Fibroblast of skin of right biceps (primary cell): Measurements from ENCODE around the gene TMEM52.
A peak's percentile ranks its signal among the peaks of the same experiment; 100 is the strongest.

Experiments
- DNase-seq: peaks from one replicate; pipeline ENCODE4 v3.0.0-alpha.2; 2013

The TMEM52 gene

GRCh38 chr1:1926346-1926811 lies 7.3 kb upstream of the TMEM52 start:
- DNase-seq, result no peak

- DNase-seq, result no peak
These were observed 6.6 kb upstream of the TMEM52 start for GRCh38 chr1:1925437-1926345.

DNA sequence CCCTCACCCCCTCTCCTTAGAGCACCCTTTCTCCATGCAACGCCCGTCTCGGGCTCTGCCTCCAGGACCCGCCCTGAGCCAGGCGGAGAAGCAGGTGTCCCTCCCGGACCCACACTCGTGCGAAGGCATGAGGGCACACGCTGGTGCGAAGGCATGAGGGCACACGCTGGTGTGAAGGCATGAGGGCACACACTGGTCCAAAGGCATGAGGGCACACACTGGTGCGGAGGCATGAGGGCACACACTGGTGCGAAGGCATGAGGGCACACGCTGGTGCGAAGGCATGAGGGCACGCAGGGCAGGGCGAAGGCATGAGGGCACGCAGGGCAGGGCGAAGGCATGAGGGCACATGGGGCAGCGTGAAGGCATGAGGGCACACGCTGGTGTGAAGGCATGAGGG lies 5.8 kb upstream of the TMEM52 start:
- DNase-seq, result no peak

DNA sequence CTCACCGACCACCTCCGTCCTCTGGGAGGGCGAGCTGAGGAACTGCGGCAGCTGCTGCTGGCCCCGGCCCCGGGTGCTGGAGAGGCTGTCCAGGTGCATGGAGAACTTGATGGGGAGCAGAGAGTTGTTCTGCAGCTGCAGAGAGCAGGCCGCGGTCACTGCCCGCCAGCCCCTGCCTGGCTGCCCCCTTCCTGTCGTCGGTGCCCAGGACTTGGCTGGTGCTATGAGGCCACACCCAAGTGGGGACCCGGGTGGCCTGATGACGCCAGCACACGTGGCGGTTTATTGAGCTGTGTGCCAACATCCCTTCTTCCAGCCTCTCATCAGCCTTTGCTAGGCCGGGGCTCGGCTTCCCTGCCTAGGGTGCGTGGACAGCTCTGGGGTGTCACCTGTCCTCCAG lies 5.3 kb upstream of the TMEM52 start:
- DNase-seq, result no peak

GRCh38 chr1:1922956-1923833 lies 4.1 kb upstream of the TMEM52 start:
- no peak for DNase-seq

DNA sequence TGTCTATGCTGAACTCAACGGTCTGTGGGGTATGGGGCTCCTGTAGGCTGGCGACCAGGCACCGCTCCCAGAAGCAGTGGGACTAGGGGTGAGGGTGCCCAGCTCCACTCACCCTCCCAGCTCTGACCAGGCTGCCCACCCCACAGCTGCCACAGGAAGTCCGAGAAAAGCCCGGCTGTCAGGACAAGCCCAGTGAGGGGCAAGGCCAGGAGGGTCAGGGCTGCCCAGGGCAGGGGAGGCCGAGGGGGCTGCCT lies 3.5 kb upstream of the TMEM52 start:
- no peak for DNase-seq

DNA sequence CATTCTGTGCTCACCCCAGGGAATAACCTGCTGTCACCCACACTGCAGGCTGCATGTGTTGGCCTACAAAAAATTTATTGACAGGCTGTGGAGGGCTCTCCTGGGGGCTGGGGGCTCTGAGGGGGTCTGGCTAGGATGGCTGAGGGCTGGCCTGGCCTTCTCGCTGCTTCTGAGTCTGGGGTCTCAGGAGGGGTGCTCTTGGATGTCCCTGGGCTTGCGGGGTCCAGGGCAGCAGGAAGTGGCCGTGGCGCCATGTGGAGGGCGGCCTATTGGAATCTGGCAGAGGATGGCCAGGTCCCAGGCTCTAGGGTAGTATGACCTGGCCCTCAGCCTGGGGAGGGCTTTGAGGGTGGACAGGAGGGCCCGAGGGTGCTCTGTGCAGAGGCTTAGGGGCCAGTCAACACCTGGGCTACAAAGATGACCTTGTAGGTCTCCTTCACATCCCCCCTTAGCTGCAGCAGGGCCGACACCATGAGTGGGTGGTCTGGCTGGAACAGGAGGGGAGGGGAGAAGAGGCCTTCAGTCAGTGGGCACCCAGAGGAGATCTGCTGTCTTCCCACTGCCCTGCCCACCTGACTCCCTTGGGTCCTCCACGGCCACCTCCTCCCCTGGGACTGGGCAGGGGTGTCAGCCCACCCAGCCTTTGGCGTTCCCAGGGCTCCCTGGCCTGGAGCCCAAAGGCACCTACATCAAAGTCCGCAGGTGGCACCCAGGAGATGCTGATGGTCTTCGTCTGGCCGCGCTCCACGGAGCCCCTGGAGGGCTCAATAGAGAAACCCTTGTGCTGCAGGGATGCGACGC lies 3.0 kb upstream of the TMEM52 start:
- no peak for DNase-seq

DNA sequence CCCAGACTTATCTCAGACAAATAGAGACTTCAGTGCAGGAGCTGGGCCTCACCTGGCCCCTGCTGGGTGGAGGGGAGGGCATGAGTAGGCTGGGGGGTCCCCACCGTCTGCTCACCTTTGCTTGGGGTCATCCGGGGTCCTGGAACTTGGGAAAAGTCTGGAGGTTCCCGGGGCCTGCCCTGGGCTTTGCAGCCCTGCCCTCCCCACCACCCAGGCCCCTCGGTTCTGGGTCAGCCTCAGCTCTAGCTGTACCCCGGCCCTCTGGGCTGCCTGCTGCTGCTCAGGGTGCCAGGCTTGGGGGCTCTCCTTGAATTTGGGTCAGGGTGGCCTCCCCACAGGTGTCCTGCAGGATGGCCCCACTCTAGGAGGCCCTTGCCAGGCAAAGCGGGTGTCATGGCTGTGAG lies 2.4 kb upstream of the TMEM52 start:
- DNase-seq, result no peak

- no peak for DNase-seq
These were observed 1.8 kb upstream of the TMEM52 start for GRCh38 chr1:1920608-1921458.

GRCh38 chr1:1920057-1920607 lies 1.1 kb upstream of the TMEM52 start:
- no peak for DNase-seq

- DNase-seq, result peak; percentile 96
These were observed 401 bp upstream of the TMEM52 start for GRCh38 chr1:1919304-1920056.

GRCh38 chr1:1917995-1918900 lies 831 bp downstream of the TMEM52 start:
- DNase-seq, result no peak

DNA sequence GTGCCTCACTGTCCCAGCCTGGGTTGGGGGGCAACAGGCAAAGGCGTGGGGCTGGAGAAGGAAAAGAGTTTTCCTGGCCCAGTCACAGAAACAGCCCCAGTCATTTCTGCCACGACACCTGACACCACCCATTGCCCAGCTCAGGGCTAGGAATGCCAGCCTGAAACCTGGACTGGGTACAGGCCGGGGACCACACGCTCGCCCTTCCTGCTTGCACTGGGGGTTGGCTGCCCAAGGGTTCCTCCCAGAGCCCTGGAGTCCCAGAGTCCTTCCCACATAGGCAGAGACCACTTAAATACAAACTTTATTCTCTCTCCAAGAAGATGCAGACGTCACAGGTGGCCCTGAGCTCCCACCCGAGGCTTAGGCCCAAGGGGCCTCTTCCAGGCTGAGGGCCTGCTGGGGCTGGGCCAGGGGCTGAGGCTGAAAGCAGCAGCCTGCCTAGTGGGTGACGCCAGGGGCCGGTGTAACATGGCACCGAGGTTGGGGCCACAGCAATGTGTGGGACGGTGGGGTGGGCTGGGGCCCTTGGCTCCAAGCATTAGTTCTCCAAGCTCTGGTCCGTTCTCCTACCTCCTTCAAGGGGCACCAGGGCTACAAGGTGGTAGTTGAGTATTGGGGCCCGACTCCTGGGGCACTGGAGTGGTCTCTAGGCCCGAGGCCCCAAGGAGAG lies 1.6 kb downstream of the TMEM52 start:
- DNase-seq, result no peak

GRCh38 chr1:1916851-1917251 lies 2.2 kb downstream of the TMEM52 start:
- DNase-seq, result no peak

GRCh38 chr1:1915911-1916840 lies 2.9 kb downstream of the TMEM52 start:
- DNase-seq, result no peak

DNA sequence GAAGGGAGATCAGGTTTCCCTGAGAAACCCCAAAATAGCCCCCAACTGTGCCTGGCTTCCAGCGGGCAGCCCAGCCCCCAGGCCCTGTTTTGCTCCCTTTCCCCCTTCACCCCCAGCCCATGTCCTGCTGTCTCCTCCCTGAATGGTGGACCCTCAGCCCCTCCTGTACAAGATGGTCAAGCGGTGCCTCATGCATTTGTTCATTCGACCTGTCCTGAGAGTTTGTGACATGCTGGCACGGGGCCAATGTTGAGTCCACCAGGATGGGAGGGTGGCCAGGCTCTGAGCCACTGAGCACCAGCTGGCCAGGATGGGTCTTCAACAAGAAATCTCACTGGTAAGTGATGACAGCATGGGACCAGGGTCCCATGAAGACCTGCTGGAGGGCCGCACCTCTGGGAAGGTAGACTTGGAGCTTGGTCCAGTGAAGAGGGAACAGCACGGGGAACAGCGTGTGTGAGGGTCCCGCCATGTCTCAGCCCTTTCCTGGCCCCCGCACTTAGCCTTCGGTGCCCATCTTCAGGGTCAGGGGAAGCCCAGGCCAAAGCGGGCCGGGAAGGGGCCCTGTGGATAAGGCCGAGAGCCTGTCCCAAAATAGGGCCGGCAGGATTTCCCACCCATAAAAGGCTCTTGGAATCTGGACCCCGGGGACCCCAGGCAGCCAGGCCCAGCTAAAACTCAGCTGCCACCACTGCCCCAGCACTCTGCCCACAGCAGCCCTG lies 3.9 kb downstream of the TMEM52 start, which contains the start of gene CALML6:
TSS of gene CALML6 (plus strand) at position 290 of the 722 bp plus-strand sequence. CDS start at position 311, 21 bp downstream.
- DNase-seq, result no peak
